GM12891 (cell line): ENCODE results near the gene TAF10.

ENCODE experiments used
- POLR2A ChIP-seq: IDR thresholded peaks from 2 replicates; pipeline ENCODE4 v1.6.1; 2011; ENCODE audit warnings: low read depth, low read length, control low read depth
- POLR2AphosphoS5 ChIP-seq: IDR thresholded peaks from 2 replicates; pipeline ENCODE4 v1.6.1; 2011; ENCODE audit warnings: low read depth, low read length, control low read depth

- TF ChIP-seq POLR2A (no peak), POLR2AphosphoS5 (no peak)
These were observed 19.4 kb upstream of the TAF10 start for GRCh38 chr11:6631361-6631890.
